Renal pelvis (tissue), 4 donors: ENCODE data around the gene MRS2. TPM values are rescaled to one million over a fixed set of nuclear protein-coding genes. Genes with fewer than 3 reads are reported as not detected.

Source experiments
- DNase-seq: peaks from one replicate; pipeline ENCODE4 v3.0.0-alpha.2; 2013
- polyA plus RNA-seq, 3 donors: library from polyadenylated mRNA; unstranded; fragments of 120-200 nt; gene quantifications; one replicate each; pipeline ENCODE4 v1.2.1, GENCODE V29; 2013; ENCODE audit not compliant: insufficient read length in 3 of 3

The MRS2 gene
- polyA plus RNA-seq, 3 donors: 39.1 to 49.4 (median 47.0) TPM

- no peak for DNase-seq
Observed at GRCh38 chr6:24458941-24459340, 56.2 kb downstream of the MRS2 start.

GRCh38 chr6:24460966-24461365, 58.2 kb downstream of the MRS2 start:
- no peak for DNase-seq

GRCh38 chr6:24464253-24465038, 61.7 kb downstream of the MRS2 start:
- DNase-seq: no peak

GRCh38 chr6:24469811-24470210, 67.1 kb downstream of the MRS2 start:
- DNase-seq: no peak

- DNase-seq: no peak
Observed at GRCh38 chr6:24472181-24472580, 69.4 kb downstream of the MRS2 start.

Other genes with a start within 250 kb of the MRS2 start
- gene DCDC2, start 44.9 kb upstream of the MRS2 start, polyA plus RNA-seq: 100 to 1,000 TPM in 2 of 3 donors, 10 to 100 TPM in 1; 96.2 to 138 (median 110) TPM
- 1 to 10 TPM; 2.9 to 4.9 (median 4.7) TPM for gene GPLD1, start 86.6 kb downstream of the MRS2 start, polyA plus RNA-seq
- 10 to 100 TPM; 23.6 to 33.1 (median 31.9) TPM for gene ALDH5A1, start 92.0 kb downstream of the MRS2 start, polyA plus RNA-seq
- gene KIAA0319, start 243.3 kb downstream of the MRS2 start, polyA plus RNA-seq: under 1 TPM; 0.25 to 0.46 (median 0.31) TPM